HepG2 (cell line): ENCODE results near the gene CELSR3. TPM values are rescaled to one million over a fixed set of nuclear protein-coding genes. Genes with fewer than 3 reads are reported as not detected.

ENCODE experiments used
- CHD4 ChIP-seq: fragments of 200-600 bp; sonication (generic); IDR thresholded peaks from 2 replicates; pipeline ENCODE4 v1.7.0; 2017; ENCODE audit warnings: mild to moderate bottlenecking, low read length, borderline replicate concordance
- NFIC ChIP-seq: IDR thresholded peaks from 2 replicates; pipeline ENCODE4 v1.6.1; 2012; ENCODE audit warnings: mild to moderate bottlenecking, low read length, inconsistent platforms
- THAP9 ChIP-seq: sonication (generic); formaldehyde crosslinking; IDR thresholded peaks from 2 replicates; pipeline ENCODE4; 2020; ENCODE audit warnings: missing genetic modification reagents, mild to moderate bottlenecking, borderline replicate concordance
- TSC22D2 ChIP-seq: sonication (generic); formaldehyde crosslinking; IDR thresholded peaks from 2 replicates; pipeline ENCODE4 v1.5.1; 2020; ENCODE audit warnings: missing genetic modification reagents, mild to moderate bottlenecking, borderline replicate concordance
- ZBTB40 ChIP-seq, 2 experiments: fragments of 450-650 bp in 1 of 2; sonication (generic) in 1 of 2; formaldehyde crosslinking in 1 of 2; IDR thresholded peaks; 2 replicates each; pipeline versions ENCODE4 v1.6.1 to v1.8.0; 2016 to 2022; ENCODE audit warnings: antibody characterized with exemption in 1 of 2, mild to moderate bottlenecking in 1 of 2, missing genetic modification reagents in 1 of 2
- ZFYVE20 ChIP-seq: sonication (generic); formaldehyde crosslinking; IDR thresholded peaks from 2 replicates; pipeline ENCODE4 v1.8.0; 2023; ENCODE audit warnings: low read depth, mild to moderate bottlenecking, moderate library complexity, missing genetic modification reagents, borderline replicate concordance
- ZMYM3 ChIP-seq: sonication (generic); formaldehyde crosslinking; IDR thresholded peaks from 2 replicates; pipeline ENCODE4 v1.5.1; 2020; ENCODE audit warnings: mild to moderate bottlenecking, missing genetic modification reagents
- ZNF432 ChIP-seq: sonication (generic); formaldehyde crosslinking; IDR thresholded peaks from 2 replicates; pipeline ENCODE4 v1.5.0; 2020; ENCODE audit warnings: missing genetic modification reagents, mild to moderate bottlenecking, borderline replicate concordance
- ZNF784 ChIP-seq: sonication (generic); formaldehyde crosslinking; IDR thresholded peaks from 2 replicates; pipeline ENCODE4 v1.5.1; 2020; ENCODE audit warnings: missing genetic modification reagents, mild to moderate bottlenecking, borderline replicate concordance
- polyA plus RNA-seq, 8 experiments: library from polyadenylated mRNA; depleted of rRNA in 3 of 8; stranded (reverse) in 7 of 8; unstranded in 1 of 8; fragments of >200 nt; fragmentation: Illumina TruSeq in 4 of 8; extraction: Trizol in 4 of 8; gene quantifications; 2 replicates each; pipeline versions ENCODE4 v1.2.1 to v1.2.3, GENCODE V29; 2011 to 2016; ENCODE audit warnings: low read depth in 4 of 8, missing spikeins in 1 of 8, mixed read lengths in 1 of 8; ENCODE audit not compliant: insufficient read depth in 1 of 8
- total RNA-seq, 5 experiments: library from RNA; depleted of rRNA; stranded (reverse); fragments of >200 nt; fragmentation: Illumina TruSeq; extraction: Trizol; gene quantifications; 2 replicates each; pipeline ENCODE4 v1.2.3, GENCODE V29; 2016; ENCODE audit warnings: low read depth in 1 of 5

The CELSR3 gene
- total and polyA plus RNA-seq, 2 of the 13 experiments (the other 11 are each of a cell fraction or from before 2014, with no cell fraction given): 5.4 to 6.7 TPM

- no peak for TF ChIP-seq ZBTB40 (IDR thresholded peaks at IDR 0.05)
- no peak for TF ChIP-seq ZBTB40 (CRISPR knock-in tag; IDR thresholded peaks at IDR 0.05)
- TF ChIP-seq THAP9: no peak
- no peak for TF ChIP-seq ZFYVE20 (CRISPR knock-in tag)
- no peak for TF ChIP-seq CHD4
- no peak for TF ChIP-seq ZNF432
- no peak for TF ChIP-seq ZMYM3 (CRISPR knock-in tag)
- TF ChIP-seq ZNF784: peak; percentile 91; the same call in 1 of the 2 replicates
- TF ChIP-seq TSC22D2: no peak
- no peak for TF ChIP-seq NFIC
Observed at GRCh38 chr3:48685603-48686511, 23.2 kb upstream of the CELSR3 start, which contains the start of gene NCKIPSD (continued).
